AG04449 (cell line): ENCODE data around the gene WDR88.
"Not testable (repeated sequence)": the region's sequence is repeated elsewhere in the genome, so short reads cannot be mapped to it uniquely, and the experiment has no call there.

Experiments used
- CTCF ChIA-PET: fragments of 350-600 bp; formaldehyde crosslinking; extraction: SDS; loops from one replicate; lab custom pipeline; 2021; ENCODE audit warnings: antibody characterized with exemption; lab: Yijun Ruan, JAX
- POLR2A ChIA-PET: fragments of 400-600, 350-600 bp; formaldehyde crosslinking; extraction: SDS; loops from one replicate; lab custom pipeline; 2020; ENCODE audit warnings: antibody characterized with exemption, inconsistent platforms; lab: Yijun Ruan, JAX
- DNase-seq: peaks from one replicate; pipeline ENCODE4 v3.0.0-alpha.2; 2010; ENCODE audit warnings: low read depth, low spot score
- H3K4me3 ChIP-seq: 2 replicates; pipeline ENCODE4 v1.5.1; 2011; ENCODE audit warnings: low read depth, mild to moderate bottlenecking, control low read depth, low read length
- CTCF ChIP-seq: IDR thresholded peaks from one replicate; pipeline ENCODE4 v1.5.1; 2011; ENCODE audit warnings: mild to moderate bottlenecking, moderate library complexity, low read length, control low read depth, inconsistent platforms; ENCODE audit not compliant: insufficient read depth; ENCODE audit errors: missing control alignments

WDR88 gene

GRCh38 chr19:33147538-33147937, 15.6 kb downstream of the WDR88 start:
- ChIA-PET CTCF (interaction anchor here (0.8 to 5.0 kb wide), 3 partner anchors 9 to 38 kb away, joined by 4 to 72 read pairs (median 54); no protein-coding TSS in a partner anchor), POLR2A (no interaction called here)
- DNase-seq = no peak
- H3K4me3 ChIP-seq = no peak overlapping the region
- TF ChIP-seq CTCF = no peak

GRCh38 chr19:33150852-33151518, 19.1 kb downstream of the WDR88 start:
- POLR2A ChIA-PET = no interaction called here
- TF ChIP-seq CTCF = no peak
- DNase-seq = no peak
- no peak overlapping the region for H3K4me3 ChIP-seq
- CTCF ChIA-PET = interaction anchor here (1.1 to 2.4 kb wide), 3 partner anchors 14 to 33 kb away, joined by 4 to 11 read pairs (median 6); no protein-coding TSS in a partner anchor

DNA sequence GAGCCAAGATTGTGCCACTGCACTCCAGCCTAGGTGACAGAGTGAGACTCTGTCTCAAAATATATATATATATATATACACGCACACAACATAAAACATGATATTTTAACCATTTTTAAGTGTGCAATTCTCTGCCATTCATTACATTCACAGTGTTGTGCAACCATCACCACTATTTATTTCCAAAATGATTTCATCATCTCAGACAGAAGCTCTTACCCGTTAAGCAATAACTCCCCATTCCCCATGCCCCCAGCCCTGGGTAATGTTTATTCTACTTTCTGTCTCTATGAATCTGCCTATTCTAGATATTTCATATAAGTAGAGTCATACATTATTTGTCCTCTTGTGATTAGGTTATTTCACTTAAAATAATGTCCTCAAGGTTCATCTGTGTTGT, 20.3 kb downstream of the WDR88 start:
- CTCF ChIA-PET = interaction anchor here (1.3 to 2.4 kb wide), 4 partner anchors 8 to 32 kb away, joined by 4 to 11 read pairs (median 6); no protein-coding TSS in a partner anchor
- DNase-seq = no peak
- POLR2A ChIA-PET = interaction anchor here (1.0 kb wide), 1 partner anchor 24 kb away, joined by 4 read pairs; no protein-coding TSS in a partner anchor
- TF ChIP-seq CTCF = no peak
- no peak overlapping the region for H3K4me3 ChIP-seq

DNA sequence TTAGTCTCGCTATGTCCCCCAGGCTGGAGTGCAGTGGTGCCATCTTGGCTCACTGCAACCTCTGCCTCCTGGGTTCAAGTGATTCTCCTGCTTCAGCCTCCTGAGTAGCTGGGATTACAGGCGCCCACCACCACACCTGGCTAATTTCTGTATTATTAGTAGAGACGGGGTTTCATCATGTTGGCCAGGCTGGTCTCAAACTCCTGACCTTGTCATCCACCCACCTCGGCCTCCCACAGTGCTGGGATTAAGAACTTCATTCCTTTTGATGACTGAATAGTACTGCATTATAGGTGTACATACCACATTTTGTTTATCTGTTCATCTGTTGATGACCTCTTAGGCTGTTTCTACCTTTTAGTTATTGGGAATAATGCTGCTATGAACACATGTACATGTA, 20.7 kb downstream of the WDR88 start:
- POLR2A ChIA-PET = interaction anchor here (1.0 kb wide), 1 partner anchor 24 kb away, joined by 4 read pairs; no protein-coding TSS in a partner anchor
- DNase-seq, H3K4me3 ChIP-seq: not testable (repeated sequence)
- CTCF ChIA-PET = interaction anchor here (1.3 to 2.4 kb wide), 3 partner anchors 9 to 31 kb away, joined by 4 to 11 read pairs (median 7); no protein-coding TSS in a partner anchor

DNA sequence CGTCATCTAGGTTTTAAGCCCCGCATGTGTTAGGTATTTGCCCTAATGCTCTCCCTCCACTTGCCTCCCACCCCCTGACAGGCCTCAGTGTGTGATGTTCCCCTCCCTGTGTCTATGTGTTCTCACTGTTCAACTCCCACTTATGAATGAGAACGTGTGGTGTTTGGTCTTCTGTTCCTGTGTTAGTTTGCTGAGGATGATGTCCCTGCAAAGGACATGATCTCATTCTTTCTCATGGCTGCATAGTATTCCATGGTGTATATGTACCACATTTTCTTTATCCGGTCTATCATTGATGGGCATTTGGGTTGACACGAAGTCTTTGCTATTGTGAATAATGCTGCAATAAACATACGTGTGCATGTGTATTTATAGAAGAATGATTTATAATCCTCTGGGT, 22.4 kb downstream of the WDR88 start:
- CTCF ChIA-PET = interaction anchor here (1.2 to 4.9 kb wide), 3 partner anchors 9 to 29 kb away, joined by 3 to 26 read pairs (median 13); no protein-coding TSS in a partner anchor
- H3K4me3 ChIP-seq, DNase-seq, POLR2A ChIA-PET: not testable (repeated sequence)

- ChIA-PET CTCF (interaction anchor here (1.2 to 4.9 kb wide), 4 partner anchors 11 to 79 kb away, joined by 4 to 26 read pairs (median 10); no protein-coding TSS in a partner anchor), POLR2A (no interaction called here)
- TF ChIP-seq CTCF = no peak
- no peak overlapping the region for H3K4me3 ChIP-seq
- no peak for DNase-seq
Measured at GRCh38 chr19:33156334-33156733, 24.4 kb downstream of the WDR88 start.

DNA sequence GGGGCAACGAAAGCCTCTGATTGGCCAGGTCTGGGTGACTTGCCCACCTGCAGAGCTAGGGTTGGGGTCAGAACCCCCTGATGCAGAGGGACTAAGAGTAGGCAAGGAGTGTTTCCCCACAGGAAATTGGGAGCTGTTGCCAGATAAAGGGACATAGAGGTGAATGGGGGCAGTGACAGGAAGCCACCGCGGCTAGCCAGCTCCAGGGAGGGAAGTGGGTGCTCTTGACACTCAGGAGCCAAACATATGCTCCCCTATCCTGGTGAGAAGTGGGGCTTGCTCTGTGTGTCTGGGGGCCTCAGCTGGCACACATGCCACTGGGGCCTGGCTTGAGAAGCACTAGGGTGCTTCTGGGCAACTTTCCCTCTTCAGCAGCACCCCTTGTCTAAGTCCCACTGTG, 26.0 kb downstream of the WDR88 start:
- TF ChIP-seq CTCF = no peak
- no peak for DNase-seq
- no peak overlapping the region for H3K4me3 ChIP-seq
- POLR2A ChIA-PET = no interaction called here
- CTCF ChIA-PET = interaction anchor here (0.8 to 4.9 kb wide), 4 partner anchors 14 to 61 kb away, joined by 3 to 26 read pairs (median 4); no protein-coding TSS in a partner anchor
